Left lung (tissue), 10 donors: Measurements from ENCODE around the gene PRXL2B. TPM values are rescaled to one million over a fixed set of nuclear protein-coding genes. Genes with fewer than 3 reads are reported as not detected.
"Not testable (repeated sequence)": the region's sequence is repeated elsewhere in the genome, so short reads cannot be mapped to it uniquely, and the experiment has no call there.

ENCODE experiments used
- ATAC-seq: fragments of 200-7000 bp; cut with Tn5 transposase; one replicate; pipeline ENCODE4 v1.9.1; 2020; ENCODE audit warnings: moderate library complexity
- DNase-seq, 4 donors: peaks; one replicate each; pipeline ENCODE4 v3.0.0-alpha.2; 2013 to 2020
- H3K27ac ChIP-seq, 2 donors: fragments of 200-600 bp; sonication (generic) in 1 of 2; one replicate each; pipeline versions ENCODE4 v1.5.0 to v1.8.0; 2020 to 2021
- H3K27me3 ChIP-seq, 2 donors: fragments of 200-600 bp; sonication (generic) in 1 of 2; one replicate each; pipeline versions ENCODE4 v1.5.0 to v1.8.0; 2020 to 2021
- H3K36me3 ChIP-seq, 2 donors: fragments of 200-600 bp; sonication (generic) in 1 of 2; one replicate each; pipeline versions ENCODE4 v1.5.0 to v1.8.0; 2020 to 2021
- H3K4me1 ChIP-seq, 2 donors: fragments of 200-600 bp; one replicate each; pipeline ENCODE4 v1.8.0; 2021
- H3K4me3 ChIP-seq, 2 donors: fragments of 200-600 bp; sonication (generic) in 1 of 2; one replicate each; pipeline versions ENCODE4 v1.5.0 to v1.8.0; 2020 to 2021; ENCODE audit warnings: mild to moderate bottlenecking in 1 of 2
- H3K9me3 ChIP-seq, 2 donors: fragments of 200-600 bp; sonication (generic) in 1 of 2; one replicate each; pipeline versions ENCODE4 v1.5.0 to v1.8.0; 2020 to 2021
- intact Hi-C, 2 donors: fragments of 100-400 bp; cut with DNase I; formaldehyde crosslinking; loops; one replicate each; pipeline versions ENCODE4 v1.11.2 to v1.14.2; 2022
- polyA plus RNA-seq, 6 donors: library from polyadenylated mRNA; unstranded; fragments of 120-200 nt; gene quantifications; one replicate each; pipeline ENCODE4 v1.2.1, GENCODE V29; 2013; ENCODE audit not compliant: insufficient read length in 6 of 6
- total RNA-seq, 2 donors: library from RNA; stranded (reverse); fragmentation: NEBNext Ultra II Directional; extraction: Animal tissue kit (Norgen Biotek cat#: 25700); gene quantifications; one replicate each; pipeline ENCODE4 v1.2.1, GENCODE V29; 2021
- TF ChIP-seq, protein P1 (sequence below), 2 donors: fragments of 200-600 bp; sonication (generic) in 1 of 2; IDR thresholded peaks; one replicate each; pipeline versions ENCODE4 v1.5.0 to v1.8.0; 2021; ENCODE audit warnings: antibody characterized with exemption in 2 of 2
- donor health status: DM: no; HTN: yes; CAD: no.
- donor health status: DM: no; HTN: no; CAD: no.

Gene PRXL2B
- total and polyA plus RNA-seq, 8 donors = 33.2 to 62.5 (median 45.4) TPM

DNA sequence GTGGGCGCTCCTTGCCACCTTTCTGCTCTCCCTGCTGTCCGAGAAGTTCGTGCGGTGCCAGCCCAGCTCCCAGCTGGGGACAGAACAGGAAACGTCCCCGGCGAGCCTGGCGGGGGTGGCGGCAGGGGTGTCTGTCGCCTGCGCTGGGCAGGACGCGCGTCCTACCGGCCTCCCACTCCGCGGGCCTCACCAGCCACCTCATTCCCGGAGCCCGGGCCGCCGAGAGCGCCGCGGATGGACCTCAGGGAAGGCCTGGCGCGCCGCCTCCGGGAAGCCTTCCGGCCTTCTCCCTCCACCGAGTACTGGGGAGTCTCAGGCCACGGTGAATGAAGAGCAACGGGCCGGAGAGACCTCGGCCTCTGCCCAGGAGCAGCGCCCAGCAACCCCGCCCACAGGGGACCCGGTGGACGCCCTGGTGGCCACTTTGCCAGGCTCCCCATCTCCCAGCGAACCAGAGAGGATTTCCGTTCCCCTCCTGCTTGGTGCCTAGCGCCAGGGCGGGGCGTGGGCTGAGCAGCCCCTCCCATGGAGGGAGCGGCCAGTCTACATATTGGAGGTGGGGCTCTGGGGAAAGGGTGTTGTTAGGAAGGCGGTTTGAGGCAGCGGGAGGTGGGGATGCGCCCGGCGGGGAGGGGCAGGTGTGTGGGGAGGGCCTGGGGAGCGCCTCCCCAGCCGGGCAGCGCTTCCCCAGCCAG, 39.9 kb upstream of the PRXL2B start:
- intact Hi-C loops = loop anchor here in 1 of 2 donors (10.0 kb wide), 1 partner anchor 132 kb away; the partner anchor contains the start of gene PEX10
- peak overlapping the region; percentile 97 for H3K27ac ChIP-seq
- TF ChIP-seq, protein P1, sequence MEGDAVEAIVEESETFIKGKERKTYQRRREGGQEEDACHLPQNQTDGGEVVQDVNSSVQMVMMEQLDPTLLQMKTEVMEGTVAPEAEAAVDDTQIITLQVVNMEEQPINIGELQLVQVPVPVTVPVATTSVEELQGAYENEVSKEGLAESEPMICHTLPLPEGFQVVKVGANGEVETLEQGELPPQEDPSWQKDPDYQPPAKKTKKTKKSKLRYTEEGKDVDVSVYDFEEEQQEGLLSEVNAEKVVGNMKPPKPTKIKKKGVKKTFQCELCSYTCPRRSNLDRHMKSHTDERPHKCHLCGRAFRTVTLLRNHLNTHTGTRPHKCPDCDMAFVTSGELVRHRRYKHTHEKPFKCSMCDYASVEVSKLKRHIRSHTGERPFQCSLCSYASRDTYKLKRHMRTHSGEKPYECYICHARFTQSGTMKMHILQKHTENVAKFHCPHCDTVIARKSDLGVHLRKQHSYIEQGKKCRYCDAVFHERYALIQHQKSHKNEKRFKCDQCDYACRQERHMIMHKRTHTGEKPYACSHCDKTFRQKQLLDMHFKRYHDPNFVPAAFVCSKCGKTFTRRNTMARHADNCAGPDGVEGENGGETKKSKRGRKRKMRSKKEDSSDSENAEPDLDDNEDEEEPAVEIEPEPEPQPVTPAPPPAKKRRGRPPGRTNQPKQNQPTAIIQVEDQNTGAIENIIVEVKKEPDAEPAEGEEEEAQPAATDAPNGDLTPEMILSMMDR (IDR thresholded peaks at IDR 0.05) = peak in 1 of 2 donors; percentile 55
- peaks cover 31 to 68% of the 10 kb centered on the region in 2 donors for H3K4me1 ChIP-seq
- H3K36me3 ChIP-seq = no peaks in the 10 kb centered on the region
- peak; percentile 79 for ATAC-seq
- H3K27me3 ChIP-seq = peaks cover 0 to 4% of the 10 kb centered on the region in 2 donors
- peak in 3 of 4 donors; percentile 80 to 97 (median 94) for DNase-seq
- no peaks in the 10 kb centered on the region for H3K9me3 ChIP-seq
- peak overlapping the region; percentile 55 to 61 for H3K4me3 ChIP-seq

DNA sequence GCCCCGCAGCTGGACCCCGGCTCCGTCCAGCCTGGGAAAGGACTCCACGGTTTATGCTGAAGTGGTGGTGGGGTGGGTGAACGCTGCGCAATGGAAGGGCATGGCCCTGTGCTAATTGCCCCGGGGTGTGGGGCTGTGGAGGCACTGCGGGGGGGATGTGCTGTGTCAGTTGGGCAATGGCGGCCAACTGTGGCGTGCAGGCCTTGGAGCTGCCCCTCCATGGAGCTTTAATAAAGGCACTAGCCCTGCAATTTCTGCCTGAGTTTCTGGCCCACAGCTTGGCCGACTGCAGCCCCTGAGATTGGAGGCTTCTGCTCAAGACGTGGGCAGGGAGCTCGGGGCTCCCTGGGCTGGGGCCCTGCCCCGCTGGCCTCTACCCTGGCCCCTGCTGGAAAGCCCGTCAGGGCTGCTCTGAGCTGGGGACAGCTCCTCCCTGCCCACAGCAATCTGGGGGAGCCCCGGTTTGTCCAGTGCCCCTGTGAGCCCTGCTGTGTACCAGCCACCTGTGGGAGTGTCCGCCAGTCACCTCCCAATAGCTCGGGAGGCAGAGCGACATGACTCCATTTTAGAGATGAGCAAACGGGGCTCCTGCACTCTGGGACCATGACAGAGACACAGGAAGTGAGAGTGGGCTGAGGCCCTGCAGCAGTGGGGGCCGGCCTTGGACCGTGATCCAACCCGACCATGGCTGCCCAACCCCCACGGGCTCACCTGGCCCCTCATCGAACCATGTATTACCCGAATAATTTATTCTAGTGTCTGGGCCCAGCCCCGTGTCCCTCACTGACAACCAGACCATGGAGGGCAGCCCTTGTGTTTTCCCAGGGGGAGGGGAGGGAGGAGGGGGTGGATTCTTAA, 39.1 kb upstream of the PRXL2B start:
- no peak for ATAC-seq
- Histone ChIP-seq H3K4me3 (peak overlapping the region; percentile 55 to 61), H3K9me3 (no peaks in the 10 kb centered on the region), H3K27ac (peak overlapping the region; percentile 97), H3K4me1 (peaks cover 31 to 66% of the 10 kb centered on the region in 2 donors), H3K27me3 (no peaks in the 10 kb centered on the region), H3K36me3 (no peaks in the 10 kb centered on the region)
- intact Hi-C loops = loop anchor here in 1 of 2 donors (10.0 kb wide), 1 partner anchor 133 kb away; the partner anchor contains the start of gene PEX10
- no peak for DNase-seq
- TF ChIP-seq, protein P1 (IDR thresholded peaks at IDR 0.05) = no peak

DNA sequence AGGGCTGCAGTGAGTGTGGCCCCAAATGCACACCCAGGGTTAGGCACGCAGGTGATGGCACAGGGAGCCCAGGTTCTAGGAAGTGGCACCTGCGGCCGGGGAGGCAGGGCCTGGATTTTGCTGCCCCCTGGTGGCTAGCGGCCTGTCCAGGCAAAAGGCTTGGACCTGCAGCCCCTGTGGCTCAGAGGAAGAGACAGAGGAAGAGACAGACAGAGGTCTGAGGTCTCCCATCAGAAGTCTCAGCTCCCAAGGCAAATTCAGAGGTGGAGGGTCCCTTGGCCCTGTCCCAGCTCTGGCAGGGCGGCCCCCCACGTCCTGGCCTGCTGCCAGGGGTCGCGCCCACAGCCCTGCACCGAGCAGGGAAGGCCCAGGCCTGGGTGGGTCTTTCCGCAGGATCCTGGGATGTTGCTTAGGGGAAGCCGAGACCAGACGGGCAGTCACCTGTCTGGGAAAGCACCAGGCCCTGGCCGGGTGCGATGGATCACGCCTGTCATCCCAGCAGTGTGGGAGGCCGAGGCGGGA, 38.4 kb upstream of the PRXL2B start:
- no peaks in the 10 kb centered on the region for H3K9me3 ChIP-seq
- H3K36me3 ChIP-seq = no peaks in the 10 kb centered on the region
- TF ChIP-seq, protein P1 (IDR thresholded peaks at IDR 0.05) = peak; percentile 97
- peaks cover 31 to 66% of the 10 kb centered on the region in 2 donors for H3K4me1 ChIP-seq
- no peaks in the 10 kb centered on the region for H3K27me3 ChIP-seq
- peak overlapping the region; percentile 97 for H3K27ac ChIP-seq
- peak; percentile 68 for ATAC-seq
- peak overlapping the region in 1 of 2 donors; percentile 61 for H3K4me3 ChIP-seq
- DNase-seq = peak in 3 of 4 donors; percentile 82 to 96 (median 90)
- intact Hi-C loops = loop anchor here in 1 of 2 donors (10.0 kb wide), 1 partner anchor 133 kb away; the partner anchor contains the start of gene PEX10

DNA sequence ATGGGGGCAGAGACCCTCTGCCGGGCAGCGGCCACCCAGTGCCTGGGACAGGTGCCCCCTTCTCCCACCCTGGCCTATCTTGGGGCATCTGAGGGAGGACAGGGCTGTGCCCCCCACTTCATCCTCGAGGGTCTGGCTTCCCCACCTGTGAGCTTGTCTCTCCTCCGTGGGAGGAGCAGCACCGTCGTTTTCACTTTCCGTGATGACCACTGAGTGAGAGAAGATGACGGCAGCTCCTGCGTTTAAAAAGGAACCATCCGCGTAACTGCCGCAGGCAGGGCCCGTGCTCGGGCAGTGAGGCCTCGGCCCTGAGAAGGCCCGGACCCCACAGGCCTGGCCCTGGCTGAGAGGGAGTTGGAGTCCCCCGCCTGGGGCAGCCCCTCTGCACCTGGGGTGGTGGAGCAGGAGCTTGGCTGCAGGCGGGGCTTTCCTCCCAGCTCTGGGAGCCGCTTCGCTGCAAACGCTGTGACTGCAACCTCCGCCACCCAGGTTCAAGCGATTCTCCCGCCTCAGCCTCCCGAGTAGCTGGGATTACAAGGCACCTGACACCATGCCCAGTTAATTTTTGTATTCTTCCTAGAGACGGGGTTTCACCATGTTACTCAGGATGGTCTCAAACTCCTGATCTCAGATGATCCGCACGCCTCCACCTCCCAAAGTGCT, 37.1 kb upstream of the PRXL2B start:
- Histone ChIP-seq H3K27ac (peak overlapping the region; percentile 97), H3K4me3 (peak overlapping the region in 1 of 2 donors; percentile 61), H3K4me1 (peaks cover 31 to 63% of the 10 kb centered on the region in 2 donors)
- H3K27me3 ChIP-seq, DNase-seq, H3K36me3 ChIP-seq, H3K9me3 ChIP-seq, ATAC-seq: not testable (repeated sequence)
- intact Hi-C loops = loop anchor here in 1 of 2 donors (10.0 kb wide), 1 partner anchor 135 kb away; the partner anchor contains the start of gene PEX10

DNA sequence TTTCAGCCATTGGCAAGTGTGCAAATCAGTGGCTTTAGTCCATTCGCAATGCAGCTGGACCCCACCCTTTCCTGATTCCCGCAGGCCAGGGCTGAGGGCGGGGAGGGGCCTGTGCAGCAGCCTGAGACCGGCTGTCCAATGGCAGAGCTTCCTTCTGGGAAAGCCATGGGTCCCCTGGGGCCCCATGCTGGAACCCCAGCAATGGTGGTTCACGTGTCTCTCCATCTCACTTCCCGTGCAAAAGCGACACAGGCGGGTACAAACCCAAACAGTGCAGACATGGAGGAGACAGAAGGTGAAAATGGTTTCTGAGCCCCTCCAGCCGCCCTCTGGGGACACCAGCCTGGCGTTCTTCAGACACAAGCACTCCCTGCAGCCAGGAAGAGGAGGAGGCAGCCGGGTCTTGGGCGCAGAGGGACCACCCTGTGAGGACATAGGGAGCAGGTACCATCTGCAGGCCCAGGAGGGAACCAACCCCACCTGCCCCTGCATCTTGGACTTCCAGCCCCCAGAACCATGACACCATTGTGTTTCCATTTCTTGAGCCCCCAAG, 36.2 kb upstream of the PRXL2B start:
- H3K27me3 ChIP-seq, ATAC-seq, H3K9me3 ChIP-seq, DNase-seq, H3K36me3 ChIP-seq, intact Hi-C loops: not testable (repeated sequence)
- H3K4me3 ChIP-seq = peak overlapping the region in 1 of 2 donors; percentile 24
- H3K27ac ChIP-seq = peak overlapping the region in 1 of 2 donors; percentile 97
- peaks cover 27 to 63% of the 10 kb centered on the region in 2 donors for H3K4me1 ChIP-seq
